ENCODE data around the gene CYTH1. TPM values are rescaled to one million over a fixed set of nuclear protein-coding genes. Genes with fewer than 3 reads are reported as not detected.

CYTH1 gene
- total and polyA plus RNA-seq, 10 of the 15 experiments (the other 5 are each of a cell fraction or from before 2014, with no cell fraction given): 6.6 to 188 (median 145) TPM

DNA sequence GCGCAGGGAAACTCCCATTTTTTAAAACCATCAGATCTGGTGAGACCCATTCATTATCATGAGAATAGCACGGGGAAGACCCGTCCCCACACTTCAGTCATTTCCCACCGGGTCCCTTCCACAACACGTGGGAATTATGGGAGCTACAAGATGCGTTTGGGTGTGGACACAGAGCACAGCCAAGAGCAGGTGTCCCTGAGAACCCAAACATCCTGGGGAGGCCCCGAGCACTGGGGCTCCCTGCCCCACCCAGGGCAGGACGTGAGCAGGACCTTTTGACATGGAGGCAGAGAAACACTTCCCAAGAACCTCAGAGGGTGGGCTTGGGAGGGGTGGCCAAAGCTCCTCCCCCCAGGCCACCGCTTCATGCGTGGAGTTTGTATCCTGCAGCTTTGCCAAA, 115.0 kb downstream of the CYTH1 start:
- in situ Hi-C loops (cut with MboI): no loop called here
- Histone ChIP-seq H3K9ac (ENCODE audit: control insufficient read depth, insufficient read depth, low read length) (no peak overlapping the region), H3K4me2 (ENCODE audit: control insufficient read depth, insufficient read depth) (no peak overlapping the region), H3K27ac (ENCODE audit: control insufficient read depth, insufficient read depth) (no peak overlapping the region), H4K20me1 (ENCODE audit: control insufficient read depth, insufficient read depth) (no peaks in the 10 kb centered on the region), H3K9me3 (replicated peaks; ENCODE audit: control insufficient read depth, insufficient read depth, low read length) (no peaks in the 10 kb centered on the region), H2AFZ (ENCODE audit: control insufficient read depth, low read depth, low read length) (no peak overlapping the region), H3K4me3 (no peak overlapping the region), H3K4me1 (ENCODE audit: control insufficient read depth, insufficient read depth, low read length) (peaks cover 10% of the 10 kb centered on the region), H3K27me3 (replicated peaks in 1 of 2; ENCODE audit: control insufficient read depth in 2 of 2, insufficient read depth in 2 of 2, low read length in 1 of 2) (no peaks in the 10 kb centered on the region), H3K79me2 (ENCODE audit: control insufficient read depth, insufficient read depth, low read length) (no peaks in the 10 kb centered on the region), H3K36me3 (ENCODE audit: control insufficient read depth in 2 of 2, insufficient read depth in 2 of 2, low read length in 1 of 2) (no peaks in the 10 kb centered on the region; a peak in 2 of 4 replicates)
- RAD21 ChIA-PET (ENCODE audit: unreplicated experiment): no interaction called here
- no TSS peak for BruUV-seq (replicated peaks)
- DNase-seq (ENCODE audit: low read depth, low spot score) (no peak), FAIRE-seq (no peak), ATAC-seq (no peak)
- 84% methylated on average over 10 of the region's 10 CpGs for WGBS (ENCODE audit: insufficient coverage, insufficient replicate concordance, low lambda C conversion rate, missing lambda C conversion rate)
- CTCF ChIA-PET: interaction anchor here (0.6 to 1.3 kb wide), 3 partner anchors 9 to 108 kb away, joined by 3 to 4 read pairs (median 3); no protein-coding TSS in a partner anchor
- intact Hi-C loops (cut with micrococcal nuclease; ENCODE audit: unreplicated experiment): no loop called here
- SMC1A ChIA-PET (ENCODE audit: uncharacterized antibody, unreplicated experiment): no interaction called here
- POLR2A ChIA-PET: interaction anchor here (1.0 kb wide), 1 partner anchor 16 kb away, joined by 3 read pairs; no protein-coding TSS in a partner anchor
- TF ChIP-seq EGR1 (IDR thresholded peaks at IDR 0.05; ENCODE audit: borderline replicate concordance in 1 of 2, low read depth in 2 of 2, low read length in 2 of 2) (no peak), STAT3 (IDR thresholded peaks at IDR 0.05; ENCODE audit: low read depth, low read length) (no peak), NFYA (IDR thresholded peaks at IDR 0.05; ENCODE audit: borderline replicate concordance, low read depth, low read length) (no peak), JUNB (IDR thresholded peaks at IDR 0.05) (no peak), CHD1 (IDR thresholded peaks at IDR 0.05; ENCODE audit: low read depth, low read length) (no peak), POLR2A (IDR thresholded peaks at IDR 0.05; ENCODE audit: low read depth, low read length) (no peak), SRF (IDR thresholded peaks at IDR 0.05; ENCODE audit: low read depth in 2 of 2, low read length in 2 of 2) (no peak)
- TF ChIP-seq, protein P1, sequence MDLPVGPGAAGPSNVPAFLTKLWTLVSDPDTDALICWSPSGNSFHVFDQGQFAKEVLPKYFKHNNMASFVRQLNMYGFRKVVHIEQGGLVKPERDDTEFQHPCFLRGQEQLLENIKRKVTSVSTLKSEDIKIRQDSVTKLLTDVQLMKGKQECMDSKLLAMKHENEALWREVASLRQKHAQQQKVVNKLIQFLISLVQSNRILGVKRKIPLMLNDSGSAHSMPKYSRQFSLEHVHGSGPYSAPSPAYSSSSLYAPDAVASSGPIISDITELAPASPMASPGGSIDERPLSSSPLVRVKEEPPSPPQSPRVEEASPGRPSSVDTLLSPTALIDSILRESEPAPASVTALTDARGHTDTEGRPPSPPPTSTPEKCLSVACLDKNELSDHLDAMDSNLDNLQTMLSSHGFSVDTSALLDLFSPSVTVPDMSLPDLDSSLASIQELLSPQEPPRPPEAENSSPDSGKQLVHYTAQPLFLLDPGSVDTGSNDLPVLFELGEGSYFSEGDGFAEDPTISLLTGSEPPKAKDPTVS (IDR thresholded peaks at IDR 0.05; ENCODE audit: low read depth, low read length): no peak
- TF ChIP-seq, protein P2, sequence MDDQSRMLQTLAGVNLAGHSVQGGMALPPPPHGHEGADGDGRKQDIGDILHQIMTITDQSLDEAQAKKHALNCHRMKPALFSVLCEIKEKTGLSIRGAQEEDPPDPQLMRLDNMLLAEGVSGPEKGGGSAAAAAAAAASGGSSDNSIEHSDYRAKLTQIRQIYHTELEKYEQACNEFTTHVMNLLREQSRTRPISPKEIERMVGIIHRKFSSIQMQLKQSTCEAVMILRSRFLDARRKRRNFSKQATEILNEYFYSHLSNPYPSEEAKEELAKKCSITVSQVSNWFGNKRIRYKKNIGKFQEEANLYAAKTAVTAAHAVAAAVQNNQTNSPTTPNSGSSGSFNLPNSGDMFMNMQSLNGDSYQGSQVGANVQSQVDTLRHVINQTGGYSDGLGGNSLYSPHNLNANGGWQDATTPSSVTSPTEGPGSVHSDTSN (IDR thresholded peaks at IDR 0.05; ENCODE audit: insufficient replicate concordance, low read depth, low read length): no peak

Measured in GM12878 (cell line).